ENCODE measurements around the gene TTC21B. TPM values are rescaled to one million over a fixed set of nuclear protein-coding genes. Genes with fewer than 3 reads are reported as not detected.

The TTC21B gene
- total RNA-seq, 4 donors from 2014 or later, result 11.9 to 33.8 (median 23.0) TPM

- Histone ChIP-seq H3K4me3 (no peak overlapping the region), H3K27ac (no peak overlapping the region), H3K36me3 (peaks cover 0 to 51% (median 15%) of the 10 kb centered on the region in 4 donors), H3K4me1 (peaks cover 0 to under 1% (median 0%) of the 10 kb centered on the region in 4 donors), H3K27me3 (no peaks in the 10 kb centered on the region), H3K9me3 (no peaks in the 10 kb centered on the region)
- no peak for DNase-seq
- 93 to 100% methylated on average over 4 to 5 of the region's 5 CpGs for WGBS, 2 donors (ENCODE audit: low coverage in 1 of 2)
- intact Hi-C loops (cut with DNase I; ENCODE audit: low total_unique reads), result no loop called here
- TF ChIP-seq POLR2AphosphoS5 (IDR thresholded peaks at IDR 0.05) (no peak), EP300 (IDR thresholded peaks at IDR 0.05; ENCODE audit: low read depth) (no peak), POLR2A (IDR thresholded peaks at IDR 0.05) (no peak)
- TF ChIP-seq, protein P1, sequence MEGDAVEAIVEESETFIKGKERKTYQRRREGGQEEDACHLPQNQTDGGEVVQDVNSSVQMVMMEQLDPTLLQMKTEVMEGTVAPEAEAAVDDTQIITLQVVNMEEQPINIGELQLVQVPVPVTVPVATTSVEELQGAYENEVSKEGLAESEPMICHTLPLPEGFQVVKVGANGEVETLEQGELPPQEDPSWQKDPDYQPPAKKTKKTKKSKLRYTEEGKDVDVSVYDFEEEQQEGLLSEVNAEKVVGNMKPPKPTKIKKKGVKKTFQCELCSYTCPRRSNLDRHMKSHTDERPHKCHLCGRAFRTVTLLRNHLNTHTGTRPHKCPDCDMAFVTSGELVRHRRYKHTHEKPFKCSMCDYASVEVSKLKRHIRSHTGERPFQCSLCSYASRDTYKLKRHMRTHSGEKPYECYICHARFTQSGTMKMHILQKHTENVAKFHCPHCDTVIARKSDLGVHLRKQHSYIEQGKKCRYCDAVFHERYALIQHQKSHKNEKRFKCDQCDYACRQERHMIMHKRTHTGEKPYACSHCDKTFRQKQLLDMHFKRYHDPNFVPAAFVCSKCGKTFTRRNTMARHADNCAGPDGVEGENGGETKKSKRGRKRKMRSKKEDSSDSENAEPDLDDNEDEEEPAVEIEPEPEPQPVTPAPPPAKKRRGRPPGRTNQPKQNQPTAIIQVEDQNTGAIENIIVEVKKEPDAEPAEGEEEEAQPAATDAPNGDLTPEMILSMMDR (IDR thresholded peaks at IDR 0.05), result no peak
- in situ Hi-C loops (cut with MboI; ENCODE audit: low pct_ligation_motif_present in 1 of 4, low pct_unique_long_range_greater_than_20kb in 1 of 4, low sequenced_read_pairs in 3 of 4), result no loop called here
Measured at GRCh38 chr2:165897074-165897473, 56.5 kb downstream of the TTC21B start.

GRCh38 chr2:165895974-165896373 is 57.6 kb downstream of the TTC21B start:
- Histone ChIP-seq H3K36me3 (peaks cover 0 to 47% (median 15%) of the 10 kb centered on the region in 4 donors), H3K27ac (no peak overlapping the region), H3K4me3 (no peak overlapping the region), H3K9me3 (no peaks in the 10 kb centered on the region), H3K4me1 (no peaks in the 10 kb centered on the region), H3K27me3 (no peaks in the 10 kb centered on the region)
- intact Hi-C loops (cut with DNase I; ENCODE audit: low total_unique reads) (no loop called here), in situ Hi-C loops (cut with MboI; ENCODE audit: low pct_ligation_motif_present in 1 of 4, low pct_unique_long_range_greater_than_20kb in 1 of 4, low sequenced_read_pairs in 3 of 4) (no loop called here)
- WGBS, 2 donors (ENCODE audit: low coverage in 1 of 2), result 86% methylated on average over 1 of the region's 1 CpG
- TF ChIP-seq POLR2AphosphoS5 (IDR thresholded peaks at IDR 0.05), result no peak
- TF ChIP-seq EP300 (IDR thresholded peaks at IDR 0.05; ENCODE audit: low read depth), result no peak
- no peak for TF ChIP-seq POLR2A (IDR thresholded peaks at IDR 0.05)
- TF ChIP-seq, protein P1 (IDR thresholded peaks at IDR 0.05), result no peak
- DNase-seq, result no peak

- WGBS, 2 donors (ENCODE audit: low coverage in 1 of 2), result 93 to 98% methylated on average over 4 of the region's 4 CpGs
- intact Hi-C loops (cut with DNase I; ENCODE audit: low total_unique reads), result no loop called here
- H3K27ac ChIP-seq, result no peak overlapping the region
Measured at GRCh38 chr2:165893556-165893955, 60.0 kb downstream of the TTC21B start.

GRCh38 chr2:165892526-165892925 is 61.0 kb downstream of the TTC21B start:
- intact Hi-C loops (cut with DNase I; ENCODE audit: low total_unique reads) (no loop called here), in situ Hi-C loops (cut with MboI; ENCODE audit: low pct_ligation_motif_present in 1 of 4, low pct_unique_long_range_greater_than_20kb in 1 of 4, low sequenced_read_pairs in 3 of 4) (no loop called here)
- Histone ChIP-seq H3K27ac (no peak overlapping the region), H3K4me3 (no peak overlapping the region), H3K27me3 (no peaks in the 10 kb centered on the region), H3K9me3 (no peaks in the 10 kb centered on the region), H3K36me3 (peaks cover 0 to 23% (median 7%) of the 10 kb centered on the region in 4 donors), H3K4me1 (no peaks in the 10 kb centered on the region)
- TF ChIP-seq, protein P1 (IDR thresholded peaks at IDR 0.05), result no peak
- no peak for TF ChIP-seq POLR2AphosphoS5 (IDR thresholded peaks at IDR 0.05)
- no peak for TF ChIP-seq POLR2A (IDR thresholded peaks at IDR 0.05)
- TF ChIP-seq EP300 (IDR thresholded peaks at IDR 0.05; ENCODE audit: low read depth), result no peak
- 96 to 100% methylated on average over 6 of the region's 6 CpGs for WGBS, 2 donors (ENCODE audit: low coverage in 1 of 2)
- DNase-seq, result no peak

More at GRCh38 chr2:165893556-165893955, 60.0 kb downstream of the TTC21B start:
- in situ Hi-C loops (cut with MboI; ENCODE audit: low pct_ligation_motif_present in 1 of 4, low pct_unique_long_range_greater_than_20kb in 1 of 4, low sequenced_read_pairs in 3 of 4), result no loop called here
- Histone ChIP-seq H3K4me3 (no peak overlapping the region), H3K4me1 (no peaks in the 10 kb centered on the region), H3K27me3 (no peaks in the 10 kb centered on the region), H3K36me3 (peaks cover 0 to 33% (median 10%) of the 10 kb centered on the region in 4 donors), H3K9me3 (no peaks in the 10 kb centered on the region)
- no peak for DNase-seq
- no peak for TF ChIP-seq EP300 (IDR thresholded peaks at IDR 0.05; ENCODE audit: low read depth)
- no peak for TF ChIP-seq POLR2AphosphoS5 (IDR thresholded peaks at IDR 0.05)
- TF ChIP-seq POLR2A (IDR thresholded peaks at IDR 0.05), result no peak
- TF ChIP-seq, protein P1 (IDR thresholded peaks at IDR 0.05), result no peak
